SU-DHL-6 (cell line): Measurements from ENCODE around the gene PDE6C.

Experiments
- CTCF ChIP-seq: fragments of 200-600 bp; sonication (generic); IDR thresholded peaks from one replicate; pipeline ENCODE4 v1.5.1; 2017; ENCODE audit warnings: antibody characterized with exemption, mild to moderate bottlenecking, low read length, moderate library complexity; ENCODE audit not compliant: insufficient read depth, poor library complexity, severe bottlenecking
- EZH2phosphoT487 ChIP-seq: fragments of 200-600 bp; sonication (generic), shearing (Covaris generic); conservative IDR thresholded peaks from 2 replicates; pipeline ENCODE4 v1.6.1; 2018; ENCODE audit warnings: mild to moderate bottlenecking, antibody characterized with exemption, low read length, moderate library complexity, mixed read lengths

- TF ChIP-seq CTCF (no peak), EZH2phosphoT487 (no peak)
Measured at GRCh38 chr10:93620925-93621324, 8.6 kb downstream of the PDE6C start.
